ENCODE data around the gene RIMBP2. TPM values are rescaled to one million over a fixed set of nuclear protein-coding genes. Genes with fewer than 3 reads are reported as not detected.

The RIMBP2 gene
- total and polyA plus RNA-seq, 2 experiments from 2014 or later = 0.31 to 0.37 TPM

GRCh38 chr12:130675121-130675520, 41.0 kb downstream of the RIMBP2 start:
- H3K4me1 ChIP-seq (ENCODE audit: insufficient read depth) = no peaks in the 10 kb centered on the region
- Mint-ChIP-seq H3K4me3 (no peak overlapping the region), H3K27me3 (ENCODE audit: insufficient read depth, low read depth, poor library complexity) (peaks cover 2% of the 10 kb centered on the region), H3K4me1 (no peaks in the 10 kb centered on the region), H3K9me3 (peaks cover 96% of the 10 kb centered on the region), H3K27ac (no peak overlapping the region), H3K36me3 (ENCODE audit: low read depth) (peaks cover 24% of the 10 kb centered on the region; the same call in 2 of the 3 replicates)
- H3F3A ChIP-seq (replicated peaks; ENCODE audit: low read depth) = no peaks in the 10 kb centered on the region
- no peaks in the 10 kb centered on the region for H4K20me1 ChIP-seq (replicated peaks; ENCODE audit: insufficient read depth)
- DNase-seq (ENCODE audit: low spot score) = no peak
- no peaks in the 10 kb centered on the region for H3K36me3 ChIP-seq (ENCODE audit: insufficient read depth)
- H3K27me3 ChIP-seq (ENCODE audit: insufficient read depth) = no peaks in the 10 kb centered on the region
- TF ChIP-seq POLR2AphosphoS5 (IDR thresholded peaks at IDR 0.05; ENCODE audit: low read depth) (no peak), JUNB (IDR thresholded peaks at IDR 0.05; ENCODE audit: unreplicated experiment) (no peak), ETS1 (IDR thresholded peaks at IDR 0.05) (no peak), CTCF (conservative IDR thresholded peaks at IDR 0.05; ENCODE audit: low read depth in 2 of 2) (no peak), ZNF331 (CRISPR knock-in tag; IDR thresholded peaks at IDR 0.05; ENCODE audit: low read depth) (no peak), NANOG (IDR thresholded peaks at IDR 0.05; ENCODE audit: borderline replicate concordance) (no peak), ZNF114 (CRISPR knock-in tag; IDR thresholded peaks at IDR 0.05) (no peak)
- H3K4me3 ChIP-seq = no peak overlapping the region
- no peaks in the 10 kb centered on the region for H3K9me2 ChIP-seq (ENCODE audit: insufficient read depth)
- H3K79me2 ChIP-seq (replicated peaks; ENCODE audit: insufficient read depth) = no peaks in the 10 kb centered on the region
- no peak for ATAC-seq
- no peak overlapping the region for H3K4me2 ChIP-seq
- no peak overlapping the region for H3K27ac ChIP-seq (ENCODE audit: low read depth)
- H2AFZ ChIP-seq = no peak overlapping the region

- Histone ChIP-seq H3K27me3 (ENCODE audit: insufficient read depth) (no peaks in the 10 kb centered on the region), H3K4me3 (no peak overlapping the region), H3K4me2 (no peak overlapping the region), H3K4me1 (ENCODE audit: insufficient read depth) (no peaks in the 10 kb centered on the region), H3K36me3 (ENCODE audit: insufficient read depth) (no peaks in the 10 kb centered on the region), H3K79me2 (replicated peaks; ENCODE audit: insufficient read depth) (no peaks in the 10 kb centered on the region), H2AFZ (no peak overlapping the region), H3F3A (replicated peaks; ENCODE audit: low read depth) (no peaks in the 10 kb centered on the region), H4K20me1 (replicated peaks; ENCODE audit: insufficient read depth) (no peaks in the 10 kb centered on the region), H3K27ac (ENCODE audit: low read depth) (no peak overlapping the region), H3K9me2 (ENCODE audit: insufficient read depth) (no peaks in the 10 kb centered on the region)
- no peaks in the 10 kb centered on the region for H3K4me1 Mint-ChIP-seq
- H3K9me3 Mint-ChIP-seq = peaks cover 96% of the 10 kb centered on the region
- ATAC-seq (no peak), DNase-seq (ENCODE audit: low spot score) (no peak)
- peaks cover 24% of the 10 kb centered on the region; the same call in 2 of the 3 replicates for H3K36me3 Mint-ChIP-seq (ENCODE audit: low read depth)
- no peak overlapping the region for H3K27ac Mint-ChIP-seq
- no peak overlapping the region for H3K4me3 Mint-ChIP-seq
- H3K27me3 Mint-ChIP-seq (ENCODE audit: insufficient read depth, low read depth, poor library complexity) = peaks cover 2% of the 10 kb centered on the region
- TF ChIP-seq EZH2phosphoT487 (IDR thresholded peaks at IDR 0.05; ENCODE audit: unreplicated experiment) = no peak
- TF ChIP-seq CREB1 (CRISPR knock-in tag; IDR thresholded peaks at IDR 0.05; ENCODE audit: low read depth) = no peak
- TF ChIP-seq CTCF (conservative IDR thresholded peaks at IDR 0.05; ENCODE audit: low read depth in 2 of 2) = no peak
- no peak for TF ChIP-seq EZH2 (IDR thresholded peaks at IDR 0.05; ENCODE audit: low read depth, unreplicated experiment)
- TF ChIP-seq ETS1 (IDR thresholded peaks at IDR 0.05) = no peak
- no peak for TF ChIP-seq STAT1 (IDR thresholded peaks at IDR 0.05; ENCODE audit: unreplicated experiment)
- no peak for TF ChIP-seq REST (IDR thresholded peaks at IDR 0.05; ENCODE audit: unreplicated experiment)
Measured at GRCh38 chr12:130674676-130675075, 41.4 kb downstream of the RIMBP2 start.
